KG1 (cell line): ENCODE data around the gene ARHGAP15.
A peak's percentile ranks its signal among the peaks of the same experiment; 100 is the strongest.

Experiments used
- DNase-seq: peaks from one replicate; lab custom pipeline; 2025; lab: John Stamatoyannopoulos, UW

Gene ARHGAP15

GRCh38 chr2:143263066-143263625 lies 133.9 kb downstream of the ARHGAP15 start:
- no peak for DNase-seq

GRCh38 chr2:143264851-143265250 lies 135.6 kb downstream of the ARHGAP15 start:
- no peak for DNase-seq

- DNase-seq, result no peak
These were observed 150.5 kb downstream of the ARHGAP15 start for GRCh38 chr2:143279672-143280071.

- no peak for DNase-seq
These were observed 151.0 kb downstream of the ARHGAP15 start for GRCh38 chr2:143280097-143280757.

GRCh38 chr2:143282684-143283083 lies 153.5 kb downstream of the ARHGAP15 start:
- no peak for DNase-seq

- DNase-seq, result peak; percentile 16
These were observed 155.0 kb downstream of the ARHGAP15 start for GRCh38 chr2:143284087-143284675.

- no peak for DNase-seq
These were observed 159.8 kb downstream of the ARHGAP15 start for GRCh38 chr2:143289025-143289424.

- DNase-seq, result no peak
These were observed 161.0 kb downstream of the ARHGAP15 start for GRCh38 chr2:143290221-143290620.

- no peak for DNase-seq
These were observed 164.8 kb downstream of the ARHGAP15 start for GRCh38 chr2:143294068-143294467.

- DNase-seq, result no peak
These were observed 166.9 kb downstream of the ARHGAP15 start for GRCh38 chr2:143296089-143296488.

GRCh38 chr2:143297182-143297581 lies 168.0 kb downstream of the ARHGAP15 start:
- DNase-seq, result no peak

- DNase-seq, result no peak
These were observed 171.3 kb downstream of the ARHGAP15 start for GRCh38 chr2:143300536-143300935.

- no peak for DNase-seq
These were observed 182.2 kb downstream of the ARHGAP15 start for GRCh38 chr2:143311426-143311825.

GRCh38 chr2:143312441-143312840 lies 183.2 kb downstream of the ARHGAP15 start:
- DNase-seq, result no peak

- DNase-seq, result no peak
These were observed 184.6 kb downstream of the ARHGAP15 start for GRCh38 chr2:143313861-143314260.

GRCh38 chr2:143321994-143322393 lies 192.8 kb downstream of the ARHGAP15 start:
- DNase-seq, result no peak

- DNase-seq, result no peak
These were observed 200.1 kb downstream of the ARHGAP15 start for GRCh38 chr2:143329288-143329687.

- DNase-seq, result no peak
These were observed 204.1 kb downstream of the ARHGAP15 start for GRCh38 chr2:143333168-143333791.

GRCh38 chr2:143333847-143334246 lies 204.6 kb downstream of the ARHGAP15 start:
- no peak for DNase-seq

GRCh38 chr2:143334837-143335236 lies 205.6 kb downstream of the ARHGAP15 start:
- DNase-seq, result no peak

GRCh38 chr2:143336719-143337210 lies 207.5 kb downstream of the ARHGAP15 start:
- DNase-seq, result no peak

GRCh38 chr2:143341478-143341877 lies 212.3 kb downstream of the ARHGAP15 start:
- no peak for DNase-seq

GRCh38 chr2:143344780-143345179 lies 215.6 kb downstream of the ARHGAP15 start:
- DNase-seq, result no peak
